IMR-90 (cell line): ENCODE results near the gene ADAMTS3. TPM values are rescaled to one million over a fixed set of nuclear protein-coding genes. Genes with fewer than 3 reads are reported as not detected.

ENCODE experiments used
- ATAC-seq: fragments of 200-7000 bp; cut with Tn5 transposase; 2 replicates; pipeline ENCODE4 v1.9.1; 2020; ENCODE audit warnings: low read depth, mild to moderate bottlenecking, moderate library complexity
- BruUV-seq: library from RNA; stranded (reverse); fragments of 400-500 nt; replicated peaks from 2 replicates; lab custom pipeline; 2021; lab: Mats Ljungman, UMichigan
- CTCF ChIA-PET: fragments of 300-600 bp; formaldehyde crosslinking; extraction: SDS; loops from one replicate; lab custom pipeline; 2021; ENCODE audit warnings: antibody characterized with exemption; lab: Yijun Ruan, JAX
- POLR2A ChIA-PET: fragments of 300-600 bp; sonication (Branson Sonifier 250); formaldehyde crosslinking; loops from one replicate; lab custom pipeline; 2022; ENCODE audit warnings: antibody characterized with exemption; ENCODE audit not compliant: unreplicated experiment; lab: Charles Lee
- DNase-seq: peaks from one replicate; pipeline ENCODE4 v3.0.0; 2013
- H2AFZ ChIP-seq: replicated peaks from 2 replicates; pipeline ENCODE3; 2013; ENCODE audit warnings: low read length, mild to moderate bottlenecking; ENCODE audit not compliant: poor library complexity
- H2AK5ac ChIP-seq: 2 replicates; pipeline ENCODE4 v1.6.1; 2013; ENCODE audit warnings: low read depth, low read length, inconsistent platforms
- H2AK9ac ChIP-seq: replicated peaks from 2 replicates; pipeline ENCODE3; 2013; ENCODE audit warnings: mild to moderate bottlenecking, low read depth, low read length, moderate library complexity; ENCODE audit not compliant: poor library complexity
- H2BK120ac ChIP-seq: 2 replicates; pipeline ENCODE4 v1.6.1; 2013; ENCODE audit warnings: low read depth, low read length, inconsistent platforms
- H2BK15ac ChIP-seq: 3 replicates; pipeline ENCODE4 v1.6.1; 2013; ENCODE audit warnings: low read depth, low read length, inconsistent platforms
- H2BK20ac ChIP-seq: 2 replicates; pipeline ENCODE4 v1.6.1; 2013; ENCODE audit warnings: low read depth, mild to moderate bottlenecking, inconsistent platforms, low read length, moderate library complexity
- H2BK5ac ChIP-seq: 2 replicates; pipeline ENCODE4 v1.6.1; 2013; ENCODE audit warnings: mild to moderate bottlenecking, low read depth, low read length, inconsistent platforms; ENCODE audit not compliant: poor library complexity, severe bottlenecking
- H3K14ac ChIP-seq: replicated peaks from 2 replicates; pipeline ENCODE4 v1.6.1; 2013; ENCODE audit warnings: low read depth, low read length, inconsistent platforms
- H3K18ac ChIP-seq: 2 replicates; pipeline ENCODE4 v1.6.1; 2013; ENCODE audit warnings: low read depth, low read length, control low read depth
- H3K23ac ChIP-seq: 2 replicates; pipeline ENCODE4 v1.6.1; 2013; ENCODE audit warnings: low read depth, low read length, inconsistent platforms
- H3K27ac ChIP-seq: 2 replicates; pipeline ENCODE4 v1.5.1; 2013; ENCODE audit warnings: mild to moderate bottlenecking, control low read depth, low read length; ENCODE audit not compliant: insufficient read depth
- H3K27me3 ChIP-seq: 2 replicates; pipeline ENCODE4 v1.6.1; 2013; ENCODE audit warnings: low read length; ENCODE audit not compliant: control insufficient read depth, insufficient read depth
- H3K36me3 ChIP-seq: 2 replicates; pipeline ENCODE4 v1.6.1; 2013; ENCODE audit warnings: low read length, mixed read lengths; ENCODE audit not compliant: control insufficient read depth, insufficient read depth
- H3K4ac ChIP-seq: 2 replicates; pipeline ENCODE4 v1.6.1; 2013; ENCODE audit warnings: low read depth, low read length, inconsistent platforms
- H3K4me1 ChIP-seq: 2 replicates; pipeline ENCODE4 v1.6.1; 2013; ENCODE audit warnings: low read length, mixed read lengths; ENCODE audit not compliant: control insufficient read depth, insufficient read depth
- H3K4me2 ChIP-seq: 2 replicates; pipeline ENCODE4 v1.6.1; 2013; ENCODE audit warnings: low read depth, mild to moderate bottlenecking, control low read depth, low read length, moderate library complexity
- H3K4me3 ChIP-seq: 2 replicates; pipeline ENCODE4 v1.5.1; 2013; ENCODE audit warnings: low read depth, mild to moderate bottlenecking, control low read depth, low read length, moderate library complexity; ENCODE audit not compliant: insufficient read depth
- H3K56ac ChIP-seq: 2 replicates; pipeline ENCODE4 v1.6.1; 2013; ENCODE audit warnings: low read length, inconsistent platforms; ENCODE audit not compliant: insufficient read depth; ENCODE audit errors: extremely low read depth
- H3K79me1 ChIP-seq, 2 experiments: 2 replicates each; pipeline ENCODE4 v1.6.1; 2013; ENCODE audit warnings: low read length in 2 of 2, inconsistent platforms in 1 of 2, low read depth in 1 of 2
- H3K9ac ChIP-seq: 2 replicates; pipeline ENCODE4 v1.6.1; 2013; ENCODE audit warnings: low read depth, low read length, control low read depth
- H3K9me1 ChIP-seq: 2 replicates; pipeline ENCODE4 v1.6.1; 2013; ENCODE audit warnings: low read length, inconsistent platforms; ENCODE audit not compliant: insufficient read depth
- H3K9me3 ChIP-seq: 2 replicates; pipeline ENCODE4 v1.6.1; 2013; ENCODE audit warnings: low read length; ENCODE audit not compliant: control insufficient read depth, insufficient read depth
- H4K20me1 ChIP-seq: 2 replicates; pipeline ENCODE4 v1.6.1; 2013; ENCODE audit warnings: low read length, inconsistent platforms; ENCODE audit not compliant: insufficient read depth
- H4K5ac ChIP-seq: 2 replicates; pipeline ENCODE4 v1.6.1; 2013; ENCODE audit warnings: mild to moderate bottlenecking, low read depth, low read length, control low read depth
- H4K8ac ChIP-seq, 2 experiments: 2 replicates each; pipeline ENCODE4 v1.6.1; 2013; ENCODE audit warnings: low read depth in 2 of 2, low read length in 2 of 2, control low read depth in 1 of 2, inconsistent platforms in 1 of 2
- H4K91ac ChIP-seq: 2 replicates; pipeline ENCODE4 v1.6.1; 2013; ENCODE audit warnings: low read depth, low read length, inconsistent platforms; ENCODE audit not compliant: insufficient read depth
- BHLHE40 ChIP-seq: fragments of 150-350 bp; IDR thresholded peaks from 2 replicates; pipeline ENCODE4 v1.6.1; 2016; ENCODE audit warnings: mild to moderate bottlenecking, low read depth, low read length
- CEBPB ChIP-seq: IDR thresholded peaks from 2 replicates; pipeline ENCODE4 v1.6.1; 2012; ENCODE audit warnings: low read depth, low read length, improper control_type of control experiment
- CHD1 ChIP-seq: IDR thresholded peaks from 2 replicates; pipeline ENCODE4 v1.6.1; 2012; ENCODE audit warnings: low read depth, low read length, improper control_type of control experiment
- FOS ChIP-seq: fragments of 150-350 bp; IDR thresholded peaks from 2 replicates; pipeline ENCODE4 v1.6.1; 2016; ENCODE audit warnings: low read depth, low read length
- MAFK ChIP-seq: IDR thresholded peaks from 2 replicates; pipeline ENCODE4 v1.6.1; 2012; ENCODE audit warnings: low read depth, low read length, improper control_type of control experiment
- MAZ ChIP-seq: IDR thresholded peaks from 2 replicates; pipeline ENCODE4 v1.6.1; 2012; ENCODE audit warnings: low read depth, mild to moderate bottlenecking, low read length, improper control_type of control experiment, moderate library complexity, borderline replicate concordance
- MXI1 ChIP-seq: IDR thresholded peaks from 2 replicates; pipeline ENCODE4 v1.6.1; 2012; ENCODE audit warnings: low read depth, mild to moderate bottlenecking, low read length, moderate library complexity, borderline replicate concordance
- NFE2L2 ChIP-seq: fragments of 150-350 bp; IDR thresholded peaks from 2 replicates; pipeline ENCODE4 v1.6.1; 2016; ENCODE audit warnings: low read depth, mild to moderate bottlenecking, low read length
- POLR2A ChIP-seq: IDR thresholded peaks from 2 replicates; pipeline ENCODE4 v1.6.1; 2012; ENCODE audit warnings: mild to moderate bottlenecking, low read depth, low read length
- RAD21 ChIP-seq: IDR thresholded peaks from 2 replicates; pipeline ENCODE4 v1.6.1; 2012; ENCODE audit warnings: low read length, improper control_type of control experiment
- RCOR1 ChIP-seq: IDR thresholded peaks from 2 replicates; pipeline ENCODE4 v1.6.1; 2012; ENCODE audit warnings: mild to moderate bottlenecking, low read length, improper control_type of control experiment; ENCODE audit not compliant: insufficient replicate concordance
- RFX5 ChIP-seq: IDR thresholded peaks from 2 replicates; pipeline ENCODE4 v1.8.0; 2012; ENCODE audit warnings: low read depth, mild to moderate bottlenecking, low read length, moderate library complexity
- SMC3 ChIP-seq: fragments of 150-350 bp; IDR thresholded peaks from 2 replicates; pipeline ENCODE4 v1.6.1; 2016; ENCODE audit warnings: low read depth, mild to moderate bottlenecking, antibody characterized with exemption, low read length, moderate library complexity
- WGBS, 2 experiments: methylation state at CpG; one replicate each; pipeline versions ENCODE4 v1.1.5 to v1.1.7; 2013; ENCODE audit warnings: missing lambda C conversion rate in 2 of 2; ENCODE audit not compliant: insufficient read length in 1 of 2; ENCODE audit errors: extremely low coverage in 2 of 2; 5-methylcytosine and 5-hydroxymethylcytosine counted together
- dilution Hi-C: fragments of 300-500 bp; cut with HindIII; formaldehyde crosslinking; loops from one replicate; pipeline ENCODE4 v1.14.3; 2018; ENCODE audit warnings: low sequenced_read_pairs; ENCODE audit not compliant: unreplicated experiment
- in situ Hi-C: fragments of 300-500 bp; cut with MboI; formaldehyde crosslinking; loops from 3 replicates; pipeline ENCODE4 v1.14.3; 2019; ENCODE audit warnings: low sequenced_read_pairs, inconsistent platforms, mixed read lengths
- intact Hi-C: fragments of 100-400 bp; cut with micrococcal nuclease; formaldehyde crosslinking; loops from 2 replicates; pipeline ENCODE4 v1.10.0; 2022
- polyA plus RNA-seq, 3 experiments: library from polyadenylated mRNA; depleted of rRNA; stranded (reverse); fragments of >200 nt; gene quantifications; 2 replicates each; pipeline ENCODE4 v1.2.3, GENCODE V29; 2012; ENCODE audit warnings: low replicate concordance in 1 of 3
- total RNA-seq: library from RNA; depleted of rRNA; stranded (reverse); fragments of >200 nt; gene quantifications from 2 replicates; pipeline ENCODE4 v1.2.3, GENCODE V29; 2012
- TF ChIP-seq, protein P1 (sequence below): fragments of 150-350 bp; IDR thresholded peaks from 2 replicates; pipeline ENCODE4 v1.6.1; 2016; ENCODE audit warnings: low read depth, mild to moderate bottlenecking, low read length, moderate library complexity, borderline replicate concordance
- TF ChIP-seq, protein P2 (sequence below): fragments of 150-350 bp; IDR thresholded peaks from 2 replicates; pipeline ENCODE4 v1.6.1; 2017; ENCODE audit warnings: mild to moderate bottlenecking, antibody characterized with exemption, low read length, low read depth
- TF ChIP-seq, protein P3 (sequence below): conservative IDR thresholded peaks from 2 replicates; pipeline ENCODE4 v1.5.1; 2012; ENCODE audit warnings: mild to moderate bottlenecking, low read depth, low read length, improper control_type of control experiment

The ADAMTS3 gene
- total and polyA plus RNA-seq, 2 of the 4 experiments (the other 2 are of a cell fraction) = 0.68 to 2.9 TPM

DNA sequence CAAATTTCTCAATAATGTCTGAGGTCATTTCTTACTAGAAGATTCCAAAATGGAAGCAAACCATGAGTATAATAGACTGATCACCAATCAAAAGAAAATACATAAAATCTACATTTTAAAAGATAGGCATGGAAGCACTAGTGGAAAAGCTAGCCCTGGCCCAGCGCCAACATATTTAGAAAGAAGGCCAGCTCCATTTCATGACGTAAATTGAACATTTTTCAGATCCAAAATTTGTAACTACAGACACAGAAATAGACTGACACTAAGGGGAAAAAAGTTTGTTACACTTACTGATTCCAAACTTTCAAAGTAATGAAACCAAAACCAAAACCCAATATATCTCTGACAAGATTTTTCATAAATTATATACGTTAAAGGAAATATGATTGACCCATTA, 117.7 kb downstream of the ADAMTS3 start:
- Histone ChIP-seq H4K91ac (no peak overlapping the region), H3K23ac (no peak overlapping the region), H2AK5ac (no peak overlapping the region), H4K20me1 (no peaks in the 10 kb centered on the region), H2AK9ac (no peak overlapping the region), H2BK5ac (no peak overlapping the region), H3K27me3 (no peaks in the 10 kb centered on the region), H3K56ac (no peak overlapping the region), H3K4me2 (no peak overlapping the region), H2BK120ac (no peak overlapping the region), H3K4ac (no peak overlapping the region), H2BK15ac (no peak overlapping the region), H3K27ac (no peak overlapping the region), H2AFZ (no peak overlapping the region), H3K36me3 (no peaks in the 10 kb centered on the region), H3K9ac (no peak overlapping the region), H3K18ac (no peak overlapping the region), H3K79me1 (no peaks in the 10 kb centered on the region), H3K14ac (no peak overlapping the region), H3K9me3 (no peaks in the 10 kb centered on the region), H4K5ac (no peak overlapping the region), H3K4me1 (no peaks in the 10 kb centered on the region), H3K4me3 (no peak overlapping the region), H4K8ac (no peak overlapping the region), H2BK20ac (no peak overlapping the region), H3K9me1 (no peaks in the 10 kb centered on the region)
- CTCF ChIA-PET = no interaction called here
- DNase-seq = no peak
- intact Hi-C loops (no loop called here), in situ Hi-C loops (no loop called here), dilution Hi-C loops (no loop called here)
- no TSS peak for BruUV-seq
- POLR2A ChIA-PET = no interaction called here
- WGBS, 2 experiments = 67% methylated on average over 1 of the region's 3 CpGs; no CpG with 5 or more reads in 1 of the 2 experiments
- ATAC-seq = no peak
- TF ChIP-seq, protein P1, sequence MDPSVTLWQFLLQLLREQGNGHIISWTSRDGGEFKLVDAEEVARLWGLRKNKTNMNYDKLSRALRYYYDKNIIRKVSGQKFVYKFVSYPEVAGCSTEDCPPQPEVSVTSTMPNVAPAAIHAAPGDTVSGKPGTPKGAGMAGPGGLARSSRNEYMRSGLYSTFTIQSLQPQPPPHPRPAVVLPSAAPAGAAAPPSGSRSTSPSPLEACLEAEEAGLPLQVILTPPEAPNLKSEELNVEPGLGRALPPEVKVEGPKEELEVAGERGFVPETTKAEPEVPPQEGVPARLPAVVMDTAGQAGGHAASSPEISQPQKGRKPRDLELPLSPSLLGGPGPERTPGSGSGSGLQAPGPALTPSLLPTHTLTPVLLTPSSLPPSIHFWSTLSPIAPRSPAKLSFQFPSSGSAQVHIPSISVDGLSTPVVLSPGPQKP = no peak
- no peak for TF ChIP-seq SMC3
- no peak for TF ChIP-seq RAD21
- TF ChIP-seq BHLHE40 = no peak
- TF ChIP-seq, protein P2, sequence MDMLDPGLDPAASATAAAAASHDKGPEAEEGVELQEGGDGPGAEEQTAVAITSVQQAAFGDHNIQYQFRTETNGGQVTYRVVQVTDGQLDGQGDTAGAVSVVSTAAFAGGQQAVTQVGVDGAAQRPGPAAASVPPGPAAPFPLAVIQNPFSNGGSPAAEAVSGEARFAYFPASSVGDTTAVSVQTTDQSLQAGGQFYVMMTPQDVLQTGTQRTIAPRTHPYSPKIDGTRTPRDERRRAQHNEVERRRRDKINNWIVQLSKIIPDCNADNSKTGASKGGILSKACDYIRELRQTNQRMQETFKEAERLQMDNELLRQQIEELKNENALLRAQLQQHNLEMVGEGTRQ = no peak
- TF ChIP-seq MAZ = no peak
- TF ChIP-seq MAFK = no peak
- TF ChIP-seq NFE2L2 = no peak
- TF ChIP-seq RFX5 = no peak
- TF ChIP-seq RCOR1 = no peak
- no peak for TF ChIP-seq CHD1
- TF ChIP-seq FOS = no peak
- no peak for TF ChIP-seq POLR2A
- TF ChIP-seq MXI1 = no peak
- TF ChIP-seq, protein P3, sequence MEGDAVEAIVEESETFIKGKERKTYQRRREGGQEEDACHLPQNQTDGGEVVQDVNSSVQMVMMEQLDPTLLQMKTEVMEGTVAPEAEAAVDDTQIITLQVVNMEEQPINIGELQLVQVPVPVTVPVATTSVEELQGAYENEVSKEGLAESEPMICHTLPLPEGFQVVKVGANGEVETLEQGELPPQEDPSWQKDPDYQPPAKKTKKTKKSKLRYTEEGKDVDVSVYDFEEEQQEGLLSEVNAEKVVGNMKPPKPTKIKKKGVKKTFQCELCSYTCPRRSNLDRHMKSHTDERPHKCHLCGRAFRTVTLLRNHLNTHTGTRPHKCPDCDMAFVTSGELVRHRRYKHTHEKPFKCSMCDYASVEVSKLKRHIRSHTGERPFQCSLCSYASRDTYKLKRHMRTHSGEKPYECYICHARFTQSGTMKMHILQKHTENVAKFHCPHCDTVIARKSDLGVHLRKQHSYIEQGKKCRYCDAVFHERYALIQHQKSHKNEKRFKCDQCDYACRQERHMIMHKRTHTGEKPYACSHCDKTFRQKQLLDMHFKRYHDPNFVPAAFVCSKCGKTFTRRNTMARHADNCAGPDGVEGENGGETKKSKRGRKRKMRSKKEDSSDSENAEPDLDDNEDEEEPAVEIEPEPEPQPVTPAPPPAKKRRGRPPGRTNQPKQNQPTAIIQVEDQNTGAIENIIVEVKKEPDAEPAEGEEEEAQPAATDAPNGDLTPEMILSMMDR = no peak
- no peak for TF ChIP-seq CEBPB
